ENCODE data around the gene PPP1R1C.

- TF ChIP-seq CTCF (IDR thresholded peaks at IDR 0.05), result no peak
- no peak for TF ChIP-seq HMGA2 (CRISPR knock-in tag; IDR thresholded peaks at IDR 0.05)
- no peak for TF ChIP-seq JUN (CRISPR knock-in tag; IDR thresholded peaks at IDR 0.05)
- no peak for TF ChIP-seq SP1 (CRISPR knock-in tag; conservative IDR thresholded peaks at IDR 0.05)
- TF ChIP-seq FOXJ3 (CRISPR knock-in tag; IDR thresholded peaks at IDR 0.05; ENCODE audit: borderline replicate concordance), result no peak
- TF ChIP-seq CREB1 (CRISPR knock-in tag; IDR thresholded peaks at IDR 0.05), result no peak
Observed at GRCh38 chr2:181988154-181988924, 2.7 kb downstream of the PPP1R1C start.
